GM21723 (cell line): Measurements from ENCODE around the gene MRPL2.

Experiments
- ATAC-seq: cut with Tn5 transposase; IDR thresholded peaks from one replicate; pipeline ENCODE4 v1.9.1; 2021; ENCODE audit warnings: mild to moderate bottlenecking, moderate library complexity; ENCODE audit not compliant: unreplicated experiment

The MRPL2 gene

GRCh38 chr6:43021270-43022047 lies 37.8 kb downstream of the MRPL2 start, which contains the start of gene RRP36:
RRP36 (plus strand) TSS chr6:43021623; CDS start chr6:43021655, 32 bp downstream.
- peak; percentile 67 for ATAC-seq

GRCh38 chr6:43020847-43021246 lies 38.4 kb downstream of the MRPL2 start:
- no peak for ATAC-seq

GRCh38 chr6:43020052-43020705 lies 39.1 kb downstream of the MRPL2 start:
- no peak for ATAC-seq

- ATAC-seq, result no peak
Observed at GRCh38 chr6:43019152-43019551, 40.1 kb downstream of the MRPL2 start.

- no peak for ATAC-seq
Observed at GRCh38 chr6:43016943-43017334, 42.3 kb downstream of the MRPL2 start.

GRCh38 chr6:43016176-43016942 lies 42.9 kb downstream of the MRPL2 start:
- ATAC-seq, result no peak

- no peak for ATAC-seq
Observed at GRCh38 chr6:43014434-43014909, 44.8 kb downstream of the MRPL2 start.

GRCh38 chr6:43013843-43014433 lies 45.3 kb downstream of the MRPL2 start, which contains the start of the genes KLHDC3 and MEA1:
KLHDC3 (plus strand) TSS chr6:43014249; CDS start chr6:43017193, 2,944 bp downstream.
MEA1 (minus strand) TSS chr6:43013946; CDS start chr6:43013813, 133 bp downstream.
- peak; percentile 91 for ATAC-seq

GRCh38 chr6:43013097-43013842 lies 46.0 kb downstream of the MRPL2 start:
- ATAC-seq, result peak; percentile 8

- no peak for ATAC-seq
Observed at GRCh38 chr6:43012364-43012763, 46.9 kb downstream of the MRPL2 start.

- ATAC-seq, result no peak
Observed at GRCh38 chr6:43011207-43011606, 48.0 kb downstream of the MRPL2 start.

GRCh38 chr6:43009124-43009523 lies 50.1 kb downstream of the MRPL2 start:
- no peak for ATAC-seq

GRCh38 chr6:43007126-43007525 lies 52.1 kb downstream of the MRPL2 start:
- no peak for ATAC-seq

- no peak for ATAC-seq
Observed at GRCh38 chr6:43006251-43006650, 53.0 kb downstream of the MRPL2 start.

- ATAC-seq, result no peak
Observed at GRCh38 chr6:43005844-43006243, 53.4 kb downstream of the MRPL2 start.
